ENCODE data around the gene AASS. TPM values are rescaled to one million over a fixed set of nuclear protein-coding genes. Genes with fewer than 3 reads are reported as not detected.
"Not testable (repeated sequence)": the region's sequence is repeated elsewhere in the genome, so short reads cannot be mapped to it uniquely, and the experiment has no call there.

AASS gene
- 10 to 100 TPM in 3 of 4 donors, 1 to 10 TPM in 1; 7.9 to 20.6 (median 15.5) TPM for total RNA-seq

DNA sequence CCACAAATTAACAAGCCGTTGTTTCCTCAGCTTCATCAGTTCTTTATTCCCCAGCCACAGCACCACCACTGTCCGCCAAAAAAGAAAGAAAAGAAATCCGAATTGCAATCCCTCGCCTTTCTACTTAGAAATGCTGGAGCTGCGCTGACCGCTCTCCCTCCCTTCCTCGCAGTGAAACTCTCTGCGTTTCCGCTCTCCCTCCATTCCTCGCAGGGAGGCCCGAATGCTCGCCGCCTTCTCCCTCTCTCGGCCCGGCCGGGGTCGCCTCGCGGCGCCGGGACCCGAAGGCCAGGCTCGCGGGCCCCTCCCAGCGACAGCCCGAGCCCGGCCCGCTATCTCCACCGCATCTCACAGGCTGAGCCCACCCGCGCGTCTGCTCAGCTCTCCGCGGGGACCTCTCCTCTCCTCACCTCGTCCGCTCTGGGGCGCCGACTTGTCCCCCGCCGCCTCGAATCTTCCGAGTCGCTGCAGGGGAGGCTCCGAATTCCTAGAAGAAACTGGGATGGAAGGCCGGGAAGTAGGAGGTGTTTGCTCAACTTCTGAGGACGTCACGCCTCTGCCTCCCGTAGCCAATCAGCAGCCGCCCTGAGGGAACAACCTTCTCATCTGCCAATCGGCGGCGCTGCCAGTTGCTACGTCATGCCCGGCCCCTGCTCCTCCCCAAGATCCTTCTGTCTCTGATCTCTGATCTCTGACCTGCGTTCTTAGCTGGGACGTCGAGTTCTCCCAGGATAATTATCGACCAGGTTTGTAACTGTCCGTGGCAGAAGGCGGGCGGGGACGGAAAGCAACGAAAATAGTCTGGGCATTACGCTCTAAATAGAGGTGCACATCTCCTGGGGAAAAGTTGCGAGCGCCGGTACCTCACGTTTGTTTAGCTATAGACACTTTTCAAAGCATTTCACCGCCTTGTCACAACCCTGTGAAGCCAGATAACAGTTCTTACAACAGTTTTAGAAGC is at the start of gene AASS:
AASS (minus strand) TSS at position 499 of the 961 bp plus-strand sequence. CDS start 10,523 bp downstream, outside the sequence.
- DNase-seq (ENCODE audit: low spot score in 2 of 2), result peak; percentile 99 to 100
- peaks cover 3% of the 10 kb centered on the region for H3K4me1 ChIP-seq
- H3K27ac ChIP-seq, result peak within 1 kb of the TSS; percentile 96
- H3K36me3 ChIP-seq, result no peaks in the 10 kb centered on the region
- peak; percentile 56 for TF ChIP-seq POLR2A (IDR thresholded peaks at IDR 0.05)
- peak; percentile 81 for TF ChIP-seq EP300 (IDR thresholded peaks at IDR 0.05)
- TF ChIP-seq, protein P1, sequence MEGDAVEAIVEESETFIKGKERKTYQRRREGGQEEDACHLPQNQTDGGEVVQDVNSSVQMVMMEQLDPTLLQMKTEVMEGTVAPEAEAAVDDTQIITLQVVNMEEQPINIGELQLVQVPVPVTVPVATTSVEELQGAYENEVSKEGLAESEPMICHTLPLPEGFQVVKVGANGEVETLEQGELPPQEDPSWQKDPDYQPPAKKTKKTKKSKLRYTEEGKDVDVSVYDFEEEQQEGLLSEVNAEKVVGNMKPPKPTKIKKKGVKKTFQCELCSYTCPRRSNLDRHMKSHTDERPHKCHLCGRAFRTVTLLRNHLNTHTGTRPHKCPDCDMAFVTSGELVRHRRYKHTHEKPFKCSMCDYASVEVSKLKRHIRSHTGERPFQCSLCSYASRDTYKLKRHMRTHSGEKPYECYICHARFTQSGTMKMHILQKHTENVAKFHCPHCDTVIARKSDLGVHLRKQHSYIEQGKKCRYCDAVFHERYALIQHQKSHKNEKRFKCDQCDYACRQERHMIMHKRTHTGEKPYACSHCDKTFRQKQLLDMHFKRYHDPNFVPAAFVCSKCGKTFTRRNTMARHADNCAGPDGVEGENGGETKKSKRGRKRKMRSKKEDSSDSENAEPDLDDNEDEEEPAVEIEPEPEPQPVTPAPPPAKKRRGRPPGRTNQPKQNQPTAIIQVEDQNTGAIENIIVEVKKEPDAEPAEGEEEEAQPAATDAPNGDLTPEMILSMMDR (IDR thresholded peaks at IDR 0.05), result no peak
- peak in 2 of 3 donors; percentile 11 to 61 for TF ChIP-seq POLR2AphosphoS5 (IDR thresholded peaks at IDR 0.05)
- no peaks in the 10 kb centered on the region for H3K9me3 ChIP-seq
- no peaks in the 10 kb centered on the region for H3K27me3 ChIP-seq
- WGBS, result under 1% methylated on average over 50 of the region's 69 CpGs
- peak within 1 kb of the TSS; percentile 96 for H3K4me3 ChIP-seq

DNA sequence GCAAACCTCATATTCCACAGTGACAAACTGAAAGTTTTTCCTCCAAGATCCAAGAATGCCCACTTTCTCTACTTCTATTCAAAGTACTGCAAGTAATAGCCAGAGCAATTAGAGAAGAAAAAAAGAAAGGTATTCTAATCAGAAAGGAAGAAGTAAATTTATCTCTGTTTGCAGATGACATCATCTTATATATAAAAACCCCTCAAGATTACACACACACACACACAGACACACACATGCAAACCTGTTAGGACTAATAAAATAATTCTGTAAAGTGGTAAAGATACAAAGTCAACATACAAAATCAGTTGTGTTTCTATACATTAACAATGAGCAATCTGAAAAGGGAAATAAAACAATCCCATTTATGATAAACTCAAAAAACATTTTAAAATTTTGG is 44.7 kb upstream of the AASS start:
- H3K4me1 ChIP-seq, result no peaks in the 10 kb centered on the region
- no peak overlapping the region for H3K27ac ChIP-seq
- H3K27me3 ChIP-seq, result no peaks in the 10 kb centered on the region
- no peak for DNase-seq (ENCODE audit: low spot score in 2 of 2)
- H3K4me3 ChIP-seq, result no peak overlapping the region
- no peaks in the 10 kb centered on the region for H3K36me3 ChIP-seq
- TF ChIP-seq EP300 (IDR thresholded peaks at IDR 0.05) (no peak), POLR2A (IDR thresholded peaks at IDR 0.05) (no peak), POLR2AphosphoS5 (IDR thresholded peaks at IDR 0.05) (no peak)
- TF ChIP-seq, protein P1 (IDR thresholded peaks at IDR 0.05), result no peak
- H3K9me3 ChIP-seq, result no peaks in the 10 kb centered on the region

DNA sequence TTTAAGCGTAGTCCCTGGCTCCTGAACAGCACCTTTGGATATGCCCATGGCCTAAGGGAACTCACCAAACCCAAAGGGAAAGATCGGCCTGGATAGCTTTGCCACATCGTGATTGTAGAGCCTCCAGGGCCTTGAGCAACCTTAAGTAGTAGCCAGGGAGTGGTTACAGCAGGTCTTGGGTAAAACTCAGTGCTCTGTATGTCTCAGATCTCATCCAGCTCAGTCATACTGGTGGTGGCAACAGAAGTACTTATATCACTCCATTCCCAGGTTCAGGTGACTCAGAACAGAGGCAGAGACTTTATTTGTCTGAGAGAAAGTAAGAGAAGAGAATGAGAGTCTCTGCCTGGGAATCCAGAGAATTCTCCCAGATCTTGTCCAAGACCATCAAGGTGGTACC is 39.1 kb upstream of the AASS start:
- H3K4me1 ChIP-seq, result no peaks in the 10 kb centered on the region
- H3K36me3 ChIP-seq, result no peaks in the 10 kb centered on the region
- 81% methylated on average over 3 of the region's 3 CpGs for WGBS
- H3K27me3 ChIP-seq, result no peaks in the 10 kb centered on the region
- no peak for TF ChIP-seq EP300 (IDR thresholded peaks at IDR 0.05)
- TF ChIP-seq, protein P1 (IDR thresholded peaks at IDR 0.05), result no peak
- no peak overlapping the region for H3K4me3 ChIP-seq
- DNase-seq (ENCODE audit: low spot score in 2 of 2), result no peak
- no peaks in the 10 kb centered on the region for H3K9me3 ChIP-seq
- no peak overlapping the region for H3K27ac ChIP-seq

DNA sequence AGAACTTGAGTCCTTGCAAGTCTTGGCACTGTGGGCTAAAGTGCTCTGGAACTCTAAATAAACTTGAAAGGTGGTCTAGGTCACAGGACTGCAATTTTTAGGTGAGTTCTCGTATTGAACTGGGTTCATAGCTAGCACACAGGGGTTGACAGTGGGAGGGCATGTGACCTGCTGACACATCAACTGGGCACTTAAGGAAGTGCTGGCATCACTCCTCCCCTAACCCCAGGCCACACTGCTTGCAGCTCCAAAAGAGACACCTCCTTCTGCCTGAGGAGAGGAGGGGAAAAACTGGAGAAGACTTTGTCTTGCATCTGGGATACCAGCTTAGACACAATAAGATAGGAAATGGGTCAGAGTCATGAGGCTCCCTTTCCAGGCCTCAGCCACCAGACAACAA is 38.0 kb upstream of the AASS start:
- Histone ChIP-seq H3K36me3 (no peaks in the 10 kb centered on the region), H3K4me1 (no peaks in the 10 kb centered on the region), H3K27ac (no peak overlapping the region), H3K4me3 (no peak overlapping the region), H3K9me3 (no peaks in the 10 kb centered on the region), H3K27me3 (no peaks in the 10 kb centered on the region)
- no peak for TF ChIP-seq EP300 (IDR thresholded peaks at IDR 0.05)
- no peak for TF ChIP-seq POLR2A (IDR thresholded peaks at IDR 0.05)
- no peak for TF ChIP-seq POLR2AphosphoS5 (IDR thresholded peaks at IDR 0.05)
- TF ChIP-seq, protein P1 (IDR thresholded peaks at IDR 0.05), result no peak
- no peak for DNase-seq (ENCODE audit: low spot score in 2 of 2)
- 22% methylated on average over 1 of the region's 1 CpG for WGBS

GRCh38 chr7:122172144-122172543 is 28.1 kb upstream of the AASS start:
- H3K27ac ChIP-seq; H3K4me3 ChIP-seq; H3K9me3 ChIP-seq; H3K36me3 ChIP-seq; H3K4me1 ChIP-seq; DNase-seq (ENCODE audit: low spot score in 2 of 2); H3K27me3 ChIP-seq: not testable (repeated sequence)
- 59% methylated on average over 2 of the region's 2 CpGs for WGBS
